ENCODE measurements around the gene SCN2B.

GRCh38 chr11:118212781-118213191 is 36.3 kb upstream of the SCN2B start:
- TF ChIP-seq SUZ12 (IDR thresholded peaks at IDR 0.05; ENCODE audit: extremely low read depth, insufficient read depth, insufficient read length) (no peak), ZNF274 (IDR thresholded peaks at IDR 0.05; ENCODE audit: low read depth, low read length) (no peak)
